H1 (cell line): ENCODE measurements around the gene SLC4A11. TPM values are rescaled to one million over a fixed set of nuclear protein-coding genes. Genes with fewer than 3 reads are reported as not detected.

Source experiments
- CTCF ChIA-PET: fragments of 300-600 bp; sonication (Branson Sonifier 250); formaldehyde crosslinking; loops from one replicate; lab custom pipeline; 2021; ENCODE audit not compliant: partially characterized antibody; lab: Charles Lee
- POLR2A ChIA-PET: fragments of 300-600 bp; sonication (Branson Sonifier 250); formaldehyde crosslinking; loops from one replicate; lab custom pipeline; 2021; ENCODE audit warnings: inconsistent platforms; ENCODE audit not compliant: partially characterized antibody; lab: Charles Lee
- DNase-seq, 2 experiments: peaks; one replicate each; pipeline versions ENCODE4 v3.0.0 to v3.0.0-alpha.2; 2010 to 2022; ENCODE audit warnings: low spot score in 2 of 2, low read depth in 1 of 2, mixed read lengths in 1 of 2
- FAIRE-seq: peaks from 2 replicates; lab custom pipeline; 2011; peaks lifted over from hg19 to GRCh38; lab: Jason Lieb, UNC
- H2AFZ ChIP-seq: 2 replicates; pipeline ENCODE4 v1.8.1; 2012; ENCODE audit warnings: low read length, inconsistent platforms
- H2AK5ac ChIP-seq: 2 replicates; pipeline ENCODE4 v1.6.1; 2013; ENCODE audit warnings: low read depth, low read length
- H2BK120ac ChIP-seq: replicated peaks from 2 replicates; pipeline ENCODE3; 2013; ENCODE audit warnings: low read depth, low read length, inconsistent platforms
- H2BK12ac ChIP-seq: 2 replicates; pipeline ENCODE4 v1.6.1; 2013; ENCODE audit warnings: low read depth, low read length
- H2BK15ac ChIP-seq: 2 replicates; pipeline ENCODE4 v1.6.1; 2013; ENCODE audit warnings: low read length
- H2BK20ac ChIP-seq: 2 replicates; pipeline ENCODE4 v1.6.1; 2013; ENCODE audit warnings: low read length
- H2BK5ac ChIP-seq: 2 replicates; pipeline ENCODE4 v1.6.1; 2013; ENCODE audit warnings: low read depth, low read length
- H3K14ac ChIP-seq: 2 replicates; pipeline ENCODE4 v1.6.1; 2013; ENCODE audit warnings: inconsistent platforms; ENCODE audit not compliant: insufficient read length
- H3K18ac ChIP-seq: 2 replicates; pipeline ENCODE4 v1.6.1; 2013; ENCODE audit warnings: low read length; ENCODE audit errors: extremely low read depth
- H3K23ac ChIP-seq: 2 replicates; pipeline ENCODE4 v1.6.1; 2013; ENCODE audit warnings: inconsistent platforms; ENCODE audit not compliant: insufficient read length
- H3K23me2 ChIP-seq: 2 replicates; pipeline ENCODE4 v1.6.1; 2013; ENCODE audit warnings: low read depth, low read length
- H3K27ac ChIP-seq: 2 replicates; pipeline ENCODE4 v1.6.1; 2011; ENCODE audit warnings: low read depth, low read length, inconsistent platforms
- H3K27me3 ChIP-seq, 4 experiments: replicated peaks in 1 of 4; 1 replicate in 1 of 4; 2 replicates in 3 of 4; pipeline versions ENCODE4 v1.6.1 to v1.8.1; 2011 to 2013; ENCODE audit warnings: low read length in 3 of 4, mild to moderate bottlenecking in 3 of 4, inconsistent platforms in 2 of 4, mixed read lengths in 2 of 4, moderate library complexity in 1 of 4; ENCODE audit not compliant: control insufficient read depth in 3 of 4, insufficient read depth in 3 of 4; ENCODE audit errors: extremely low read depth in 1 of 4
- H3K36me3 ChIP-seq, 4 experiments: 2 replicates each; pipeline versions ENCODE4 v1.6.1 to v1.8.1; 2011 to 2013; ENCODE audit warnings: mild to moderate bottlenecking in 4 of 4, low read length in 3 of 4, moderate library complexity in 2 of 4, control low read depth in 1 of 4, inconsistent platforms in 1 of 4; ENCODE audit not compliant: insufficient read depth in 4 of 4, control insufficient read depth in 2 of 4
- H3K4ac ChIP-seq: replicated peaks from 2 replicates; pipeline ENCODE3; 2013; ENCODE audit warnings: low read length, low read depth, mixed read lengths, inconsistent platforms; ENCODE audit not compliant: insufficient read length
- H3K4me1 ChIP-seq, 4 experiments: replicated peaks in 1 of 4; 1 replicate in 1 of 4; 2 replicates in 3 of 4; pipeline versions ENCODE4 v1.6.1 to v1.8.1; 2011 to 2013; ENCODE audit warnings: low read length in 3 of 4, inconsistent platforms in 2 of 4, mixed read lengths in 1 of 4; ENCODE audit not compliant: insufficient read depth in 4 of 4, control insufficient read depth in 3 of 4
- H3K4me2 ChIP-seq, 2 experiments: 2 replicates each; pipeline versions ENCODE4 v1.6.1 to v1.8.1; 2011 to 2013; ENCODE audit warnings: low read depth in 2 of 2, low read length in 2 of 2, control low read depth in 1 of 2, inconsistent platforms in 1 of 2, mild to moderate bottlenecking in 1 of 2; ENCODE audit not compliant: insufficient read depth in 1 of 2
- H3K4me3 ChIP-seq, 4 experiments: fragments of 200-600, 300-600 bp in 1 of 4; sonication (generic), shearing (Covaris generic), sonication (Bioruptor Twin) in 1 of 4; 2 replicates each; pipeline versions ENCODE4 v1.5.1 to v1.8.1; 2011 to 2016; ENCODE audit warnings: low read length in 4 of 4, low read depth in 3 of 4, control low read depth in 2 of 4, inconsistent platforms in 2 of 4, mild to moderate bottlenecking in 2 of 4, mixed read lengths in 1 of 4, moderate library complexity in 1 of 4; ENCODE audit not compliant: insufficient read depth in 2 of 4; ENCODE audit errors: extremely low read depth in 1 of 4
- H3K56ac ChIP-seq: replicated peaks from 2 replicates; pipeline ENCODE3; 2013; ENCODE audit warnings: low read depth, mild to moderate bottlenecking, mixed read lengths, low read length, inconsistent platforms; ENCODE audit not compliant: insufficient read length
- H3K79me1 ChIP-seq: 2 replicates; pipeline ENCODE4 v1.6.1; 2013; ENCODE audit warnings: low read depth, low read length, control low read depth
- H3K79me2 ChIP-seq, 2 experiments: 2 replicates each; pipeline versions ENCODE4 v1.6.1 to v1.8.1; 2012 to 2013; ENCODE audit warnings: low read length in 2 of 2, mild to moderate bottlenecking in 2 of 2, inconsistent platforms in 1 of 2; ENCODE audit not compliant: insufficient read depth in 2 of 2, control insufficient read depth in 1 of 2
- H3K9ac ChIP-seq, 4 experiments: replicated peaks in 1 of 4; 1 replicate in 1 of 4; 2 replicates in 3 of 4; pipeline versions ENCODE4 v1.6.1 to v1.8.1; 2011 to 2013; ENCODE audit warnings: low read depth in 3 of 4, low read length in 3 of 4, control low read depth in 2 of 4, mild to moderate bottlenecking in 2 of 4, moderate library complexity in 2 of 4, inconsistent platforms in 1 of 4; ENCODE audit errors: extremely low read depth in 1 of 4
- H3K9me3 ChIP-seq, 2 experiments: 2 replicates each; pipeline versions ENCODE4 v1.6.1 to v1.8.1; 2012 to 2013; ENCODE audit warnings: mild to moderate bottlenecking in 2 of 2, moderate library complexity in 2 of 2, control low read depth in 1 of 2, inconsistent platforms in 1 of 2, low read depth in 1 of 2, low read length in 1 of 2, mixed read lengths in 1 of 2; ENCODE audit not compliant: insufficient read depth in 2 of 2
- H4K20me1 ChIP-seq, 2 experiments: replicated peaks in 1 of 2; 2 replicates each; pipeline versions ENCODE3 to v1.8.1; 2011 to 2013; ENCODE audit warnings: inconsistent platforms in 2 of 2, low read length in 2 of 2, mild to moderate bottlenecking in 1 of 2; ENCODE audit not compliant: insufficient read depth in 2 of 2, control insufficient read depth in 1 of 2
- H4K5ac ChIP-seq: 2 replicates; pipeline ENCODE4 v1.6.1; 2013; ENCODE audit warnings: low read length, low read depth, mixed read lengths, inconsistent platforms; ENCODE audit not compliant: insufficient read length
- H4K8ac ChIP-seq: 2 replicates; pipeline ENCODE4 v1.8.0; 2013; ENCODE audit warnings: mild to moderate bottlenecking, moderate library complexity, low read length, inconsistent platforms; ENCODE audit not compliant: insufficient read depth; ENCODE audit errors: extremely low read depth
- H4K91ac ChIP-seq: replicated peaks from 2 replicates; pipeline ENCODE3; 2013; ENCODE audit warnings: low read length, mixed read lengths, inconsistent platforms; ENCODE audit not compliant: insufficient read length
- BCL11A ChIP-seq, 2 experiments: IDR thresholded peaks; one replicate each; pipeline ENCODE4 v1.6.1; 2011; ENCODE audit warnings: low read depth in 2 of 2, low read length in 2 of 2, mild to moderate bottlenecking in 2 of 2
- BRCA1 ChIP-seq: IDR thresholded peaks from 2 replicates; pipeline ENCODE4 v1.6.1; 2012; ENCODE audit warnings: low read depth, low read length, improper control_type of control experiment
- MAX ChIP-seq: IDR thresholded peaks from 2 replicates; pipeline ENCODE4 v1.6.1; 2012; ENCODE audit warnings: inconsistent platforms
- YY1 ChIP-seq: IDR thresholded peaks from 2 replicates; pipeline ENCODE4 v1.6.1; 2011; ENCODE audit warnings: low read depth, mild to moderate bottlenecking, low read length
- WGBS, 2 experiments: shearing (Covaris generic) in 1 of 2; methylation state at CpG; one replicate each; pipeline versions ENCODE4 v1.1.6 to v1.1.7; 2013 to 2015; ENCODE audit warnings: low lambda C conversion rate in 2 of 2, mixed read lengths in 2 of 2, inconsistent platforms in 1 of 2, low coverage in 1 of 2, missing lambda C conversion rate in 1 of 2; ENCODE audit not compliant: insufficient replicate concordance in 2 of 2, insufficient coverage in 1 of 2, insufficient read length in 1 of 2; ENCODE audit errors: extremely low coverage in 1 of 2, missing lambda C conversion rate in 1 of 2; 5-methylcytosine and 5-hydroxymethylcytosine counted together
- polyA plus RNA-seq, 7 experiments: library from polyadenylated mRNA; depleted of rRNA in 3 of 7; stranded (reverse) in 5 of 7; unstranded in 2 of 7; fragments of >200 nt in 5 of 7; fragments of 200-250 nt in 2 of 7; gene quantifications; 1 replicate in 5 of 7; 2 replicates in 1 of 7; 4 replicates in 1 of 7; pipeline versions ENCODE4 v1.2.1 to v1.2.3, GENCODE V29; 2011 to 2013; ENCODE audit warnings: missing spikeins in 2 of 7, mixed read lengths in 2 of 7
- total RNA-seq: library from RNA; stranded (reverse); fragmentation: NEBNext Ultra II Directional; extraction: Animal tissue kit (Norgen Biotek cat#: 25700); gene quantifications from 2 replicates; pipeline ENCODE4 v1.2.1, GENCODE V29; 2021

SLC4A11 gene
- total and polyA plus RNA-seq, 2 of the 8 experiments (the other 6 are each of a cell fraction or from before 2014, with no cell fraction given), result 11.9 to 32.3 TPM

DNA sequence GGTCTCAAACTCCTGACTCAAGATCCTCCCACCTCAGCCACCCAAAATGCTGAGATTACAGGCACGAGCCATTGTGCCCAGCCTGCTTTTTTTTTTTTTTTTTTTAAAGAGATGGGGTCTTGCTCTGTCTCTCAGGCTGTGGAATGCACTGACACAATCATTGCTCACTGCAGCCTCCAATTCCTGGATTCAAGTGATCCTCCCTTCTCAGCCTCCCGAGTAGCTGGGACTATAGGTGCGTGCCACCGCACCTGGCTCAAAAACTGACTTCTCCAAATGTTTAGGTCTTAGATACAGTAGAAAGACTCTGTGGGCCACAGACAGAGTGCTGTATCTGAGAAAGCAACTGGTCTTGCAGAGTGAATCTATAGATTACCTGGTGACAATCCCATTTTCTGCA is 31.1 kb upstream of the SLC4A11 start:
- WGBS, 2 experiments, result 92% methylated on average over 4 of the region's 4 CpGs; no CpG with 5 or more reads in 1 of the 2 experiments
- H2BK20ac ChIP-seq, result no peak overlapping the region
- H3K9ac ChIP-seq, result no peak overlapping the region
- H3K56ac ChIP-seq, result no peak overlapping the region
- no peak overlapping the region for H2BK15ac ChIP-seq
- no peak overlapping the region for H4K8ac ChIP-seq
- H2BK12ac ChIP-seq, result no peak overlapping the region
- DNase-seq, result no peak
- H2BK5ac ChIP-seq, result no peak overlapping the region
- no peak overlapping the region for H2BK120ac ChIP-seq
- no peak overlapping the region for H4K91ac ChIP-seq
- H3K4me2 ChIP-seq, result no peak overlapping the region
- H4K20me1 ChIP-seq, result no peaks in the 10 kb centered on the region
- no peak overlapping the region for H3K23ac ChIP-seq
- no peaks in the 10 kb centered on the region for H3K9me3 ChIP-seq
- H3K14ac ChIP-seq, result no peak overlapping the region
- no peak overlapping the region for H3K4me3 ChIP-seq
- H3K79me2 ChIP-seq, result no peaks in the 10 kb centered on the region
- no peak overlapping the region for H3K27ac ChIP-seq
- H2AFZ ChIP-seq, result no peak overlapping the region
- no peak overlapping the region for H3K4ac ChIP-seq
- ChIA-PET POLR2A (no interaction called here), CTCF (no interaction called here)
- FAIRE-seq, result no peak
- no peak overlapping the region for H4K5ac ChIP-seq
- no peaks in the 10 kb centered on the region for H3K27me3 ChIP-seq
- H3K79me1 ChIP-seq, result no peaks in the 10 kb centered on the region
- H3K4me1 ChIP-seq, result no peaks in the 10 kb centered on the region
- no peak for TF ChIP-seq MAX
- TF ChIP-seq YY1, result no peak
- TF ChIP-seq BCL11A (IDR thresholded peaks at IDR 0.05; ENCODE audit: low read depth in 2 of 2, low read length in 2 of 2), result no peak
- no peak for TF ChIP-seq BRCA1
- H3K18ac ChIP-seq, result no peak overlapping the region
- no peaks in the 10 kb centered on the region; a peak in 1 of 8 replicates for H3K36me3 ChIP-seq
- no peak overlapping the region for H2AK5ac ChIP-seq
- H3K23me2 ChIP-seq, result no peaks in the 10 kb centered on the region
